ENCODE measurements around the gene ODAPH. TPM values are rescaled to one million over a fixed set of nuclear protein-coding genes. Genes with fewer than 3 reads are reported as not detected.

ODAPH gene
- total and polyA plus RNA-seq, 4 donors: not detected

- Histone ChIP-seq H3K27ac (ENCODE audit: low read depth in 1 of 2, low read length in 2 of 2) (no peak overlapping the region), H3K36me3 (ENCODE audit: control insufficient read depth in 4 of 4, insufficient read depth in 3 of 4, low read depth in 1 of 4, low read length in 3 of 4) (no peaks in the 10 kb centered on the region), H3K27me3 (ENCODE audit: control insufficient read depth in 4 of 4, insufficient read depth in 4 of 4, low read length in 3 of 4) (peaks cover 0 to 6% (median 0%) of the 10 kb centered on the region in 4 donors), H3K9ac (ENCODE audit: low read depth in 1 of 2, low read length in 2 of 2) (no peak overlapping the region), H3K4me1 (ENCODE audit: control insufficient read depth in 4 of 4, insufficient read depth in 4 of 4, low read length in 3 of 4) (no peaks in the 10 kb centered on the region), H3K9me3 (ENCODE audit: control insufficient read depth in 4 of 4, low read length in 3 of 4) (no peaks in the 10 kb centered on the region), H3K4me3 (ENCODE audit: low read depth in 1 of 3, low read length in 3 of 3) (no peak overlapping the region)
- no peak for DNase-seq (ENCODE audit: low spot score)
- TF ChIP-seq GABPA (IDR thresholded peaks at IDR 0.05 in 1 of 2, conservative IDR thresholded peaks at IDR 0.05 in 1 of 2): no peak
- no peak for TF ChIP-seq JUND (IDR thresholded peaks at IDR 0.05)
- no peak for TF ChIP-seq RAD21 (IDR thresholded peaks at IDR 0.05)
- no peak for TF ChIP-seq MAX (IDR thresholded peaks at IDR 0.05)
- no peak for TF ChIP-seq FOXA2 (IDR thresholded peaks at IDR 0.05)
- TF ChIP-seq HNF4G (IDR thresholded peaks at IDR 0.05): no peak
- no peak for TF ChIP-seq SP1 (IDR thresholded peaks at IDR 0.05)
- no peak for TF ChIP-seq ATF3 (IDR thresholded peaks at IDR 0.05)
- no peak for TF ChIP-seq ZBTB33 (IDR thresholded peaks at IDR 0.05)
- TF ChIP-seq REST (IDR thresholded peaks at IDR 0.05): no peak
- no peak for TF ChIP-seq CTCF (IDR thresholded peaks at IDR 0.05; ENCODE audit: low read depth, low read length, missing input control)
- no peak for TF ChIP-seq YY1 (IDR thresholded peaks at IDR 0.05)
- no peak for TF ChIP-seq EGR1 (IDR thresholded peaks at IDR 0.05; ENCODE audit: low read depth in 2 of 2)
- TF ChIP-seq RXRA (IDR thresholded peaks at IDR 0.05): no peak
- TF ChIP-seq FOXA1 (IDR thresholded peaks at IDR 0.05): no peak
- no peak for TF ChIP-seq HNF4A (conservative IDR thresholded peaks at IDR 0.05)
- no peak for TF ChIP-seq NR2F2 (IDR thresholded peaks at IDR 0.05)
Measured at GRCh38 chr4:75552452-75552851, 3.4 kb upstream of the ODAPH start.

GRCh38 chr4:75557696-75558095 lies 1.8 kb downstream of the ODAPH start:
- no peaks in the 10 kb centered on the region for H3K36me3 ChIP-seq (ENCODE audit: control insufficient read depth in 4 of 4, insufficient read depth in 3 of 4, low read depth in 1 of 4, low read length in 3 of 4)
- no peak for DNase-seq (ENCODE audit: low spot score)
- no peaks in the 10 kb centered on the region for H3K9me3 ChIP-seq (ENCODE audit: control insufficient read depth in 4 of 4, low read length in 3 of 4)
- H3K4me1 ChIP-seq (ENCODE audit: control insufficient read depth in 4 of 4, insufficient read depth in 4 of 4, low read length in 3 of 4): no peaks in the 10 kb centered on the region
- H3K9ac ChIP-seq (ENCODE audit: low read depth in 1 of 2, low read length in 2 of 2): no peak overlapping the region
- H3K27me3 ChIP-seq (ENCODE audit: control insufficient read depth in 4 of 4, insufficient read depth in 4 of 4, low read length in 3 of 4): peaks cover 0 to 6% (median 0%) of the 10 kb centered on the region in 4 donors
- no peak overlapping the region for H3K27ac ChIP-seq (ENCODE audit: low read depth in 1 of 2, low read length in 2 of 2)
- WGBS: 91% methylated on average over 8 of the region's 8 CpGs
- no peak overlapping the region for H3K4me3 ChIP-seq (ENCODE audit: low read depth in 1 of 3, low read length in 3 of 3)
- no peak for TF ChIP-seq HNF4A (conservative IDR thresholded peaks at IDR 0.05)

All from liver (tissue), 9 donors.